HepG2 (cell line): ENCODE results near the gene CCND1. TPM values are rescaled to one million over a fixed set of nuclear protein-coding genes. Genes with fewer than 3 reads are reported as not detected.

Experiments used
- ATAC-seq: fragments of 200-7000 bp; cut with Tn5 transposase; 3 replicates; pipeline ENCODE4 v1.9.1; 2020; ENCODE audit warnings: mild to moderate bottlenecking, moderate library complexity
- BruUV-seq: library from RNA; stranded (reverse); fragments of 400-500 nt; replicated peaks from 2 replicates; lab custom pipeline; 2021; lab: Mats Ljungman, UMichigan
- CTCF ChIA-PET: fragments of 300-600 bp; formaldehyde crosslinking; extraction: SDS; loops from one replicate; lab custom pipeline; 2021; ENCODE audit warnings: low total read pairs, inconsistent platforms, low intra/inter-chr PET ratio; lab: Yijun Ruan, JAX
- POLR2A ChIA-PET: fragments of 350-600 bp; sonication (Branson Sonifier 250); formaldehyde crosslinking; loops from one replicate; lab custom pipeline; 2020; ENCODE audit warnings: antibody characterized with exemption, inconsistent platforms; lab: Yijun Ruan, JAX
- DNase-seq: peaks from one replicate; pipeline ENCODE4 v3.0.0-alpha.2; 2015; ENCODE audit warnings: low spot score
- FAIRE-seq: peaks from 3 replicates; lab custom pipeline; 2011; peaks lifted over from hg19 to GRCh38; lab: Jason Lieb, UNC
- H2AFZ ChIP-seq: one replicate; pipeline ENCODE4 v1.6.1; 2011; ENCODE audit warnings: low read length, inconsistent platforms
- H3K27ac ChIP-seq: fragments of 300-600 bp; 3 replicates; pipeline ENCODE4 v1.8.0; 2011; ENCODE audit warnings: mixed run types, mild to moderate bottlenecking, mixed read lengths, low read length, inconsistent platforms; ENCODE audit not compliant: insufficient read depth; ENCODE audit errors: extremely low read length
- H3K27me3 ChIP-seq, 2 experiments: fragments of 200-600 bp in 1 of 2; 2 replicates in 1 of 2; 3 replicates in 1 of 2; pipeline versions ENCODE4 v1.6.0 to v1.8.0; 2011; ENCODE audit warnings: low read length in 2 of 2, mild to moderate bottlenecking in 2 of 2, moderate library complexity in 2 of 2, inconsistent platforms in 1 of 2; ENCODE audit not compliant: insufficient read depth in 2 of 2, control insufficient read depth in 1 of 2
- H3K36me3 ChIP-seq, 2 experiments: fragments of 200-600 bp in 1 of 2; replicated peaks in 1 of 2; 2 replicates in 1 of 2; 3 replicates in 1 of 2; pipeline versions ENCODE4 v1.5.1 to v1.8.0; 2011; ENCODE audit warnings: low read length in 2 of 2, inconsistent platforms in 1 of 2; ENCODE audit not compliant: insufficient read depth in 2 of 2, control insufficient read depth in 1 of 2
- H3K4me1 ChIP-seq: 2 replicates; pipeline ENCODE4 v1.5.1; 2012; ENCODE audit warnings: low read length, inconsistent platforms; ENCODE audit not compliant: insufficient read depth
- H3K4me2 ChIP-seq: 2 replicates; pipeline ENCODE4 v1.6.0; 2011; ENCODE audit warnings: low read depth, low read length, inconsistent platforms
- H3K4me3 ChIP-seq, 3 experiments: fragments of 200-600 bp in 1 of 3; sonication (generic), shearing (Covaris generic) in 1 of 3; replicated peaks in 1 of 3; 2 replicates each; pipeline ENCODE4 v1.5.1; 2011 to 2016; ENCODE audit warnings: low read length in 3 of 3, inconsistent platforms in 2 of 3, low read depth in 2 of 3, mild to moderate bottlenecking in 2 of 3, control low read depth in 1 of 3, mixed read lengths in 1 of 3; ENCODE audit not compliant: insufficient read depth in 1 of 3
- H3K79me2 ChIP-seq: one replicate; pipeline ENCODE4 v1.6.1; 2011; ENCODE audit warnings: low read length, inconsistent platforms; ENCODE audit not compliant: insufficient read depth
- H3K9ac ChIP-seq: 2 replicates; pipeline ENCODE4 v1.6.0; 2011; ENCODE audit warnings: mild to moderate bottlenecking, low read depth, low read length, inconsistent platforms; ENCODE audit not compliant: insufficient read depth
- H3K9me3 ChIP-seq: 2 replicates; pipeline ENCODE4 v1.5.1; 2012; ENCODE audit warnings: mild to moderate bottlenecking, low read length
- H4K20me1 ChIP-seq: 2 replicates; pipeline ENCODE4 v1.6.0; 2011; ENCODE audit warnings: inconsistent platforms, mild to moderate bottlenecking, low read length, moderate library complexity; ENCODE audit not compliant: insufficient read depth
- CREBL2 ChIP-seq: sonication (generic); formaldehyde crosslinking; IDR thresholded peaks from 2 replicates; pipeline ENCODE4 v1.8.1; 2023; ENCODE audit warnings: missing genetic modification reagents, mild to moderate bottlenecking, borderline replicate concordance
- NRL ChIP-seq: sonication (generic); formaldehyde crosslinking; IDR thresholded peaks from 2 replicates; pipeline ENCODE4 v1.5.0; 2020; ENCODE audit warnings: missing genetic modification reagents, mild to moderate bottlenecking, moderate library complexity, borderline replicate concordance
- POLR2AphosphoS2 ChIP-seq: IDR thresholded peaks from 2 replicates; pipeline ENCODE4 v1.6.1; 2011; ENCODE audit warnings: low read depth, low read length, improper control_type of control experiment
- ZNF629 ChIP-seq: sonication (generic); formaldehyde crosslinking; conservative IDR thresholded peaks from 2 replicates; pipeline ENCODE4 v1.5.0; 2020; ENCODE audit warnings: missing genetic modification reagents
- WGBS: methylation state at CpG from one replicate; pipeline ENCODE4 v1.1.6; 2017; ENCODE audit warnings: low lambda C conversion rate; 5-methylcytosine and 5-hydroxymethylcytosine counted together
- in situ Hi-C: cut with HindIII; loops from 2 replicates; pipeline ENCODE4 v1.10.0; 2017; ENCODE audit warnings: low pct_unique_long_range_greater_than_20kb; ENCODE audit not compliant: extremely low pct_ligation_motif_present
- intact Hi-C: fragments of 100-400 bp; cut with micrococcal nuclease; formaldehyde crosslinking; loops from one replicate; pipeline ENCODE4 v1.10.0; 2022; ENCODE audit not compliant: unreplicated experiment
- polyA plus RNA-seq, 8 experiments: library from polyadenylated mRNA; depleted of rRNA in 3 of 8; stranded (reverse) in 7 of 8; unstranded in 1 of 8; fragments of >200 nt; fragmentation: Illumina TruSeq in 4 of 8; extraction: Trizol in 4 of 8; gene quantifications; 2 replicates each; pipeline versions ENCODE4 v1.2.1 to v1.2.3, GENCODE V29; 2011 to 2016; ENCODE audit warnings: low read depth in 4 of 8, missing spikeins in 1 of 8, mixed read lengths in 1 of 8; ENCODE audit not compliant: insufficient read depth in 1 of 8
- total RNA-seq, 5 experiments: library from RNA; depleted of rRNA; stranded (reverse); fragments of >200 nt; fragmentation: Illumina TruSeq; extraction: Trizol; gene quantifications; 2 replicates each; pipeline ENCODE4 v1.2.3, GENCODE V29; 2016; ENCODE audit warnings: low read depth in 1 of 5

Gene CCND1
- total and polyA plus RNA-seq, 2 of the 13 experiments (the other 11 are each of a cell fraction or from before 2014, with no cell fraction given), result 107 to 136 TPM

GRCh38 chr11:69603111-69603836 lies 37.7 kb upstream of the CCND1 start (continued):
- TF ChIP-seq NRL (CRISPR knock-in tag) (no peak), CREBL2 (CRISPR knock-in tag) (no peak)
- TF ChIP-seq, all 625 proteins: peak for 0

GRCh38 chr11:69604055-69604454 lies 36.9 kb upstream of the CCND1 start:
- no peak overlapping the region for H3K4me3 ChIP-seq
- ATAC-seq, result no peak
- H3K9me3 ChIP-seq, result no peaks in the 10 kb centered on the region
- ChIA-PET POLR2A (no interaction called here), CTCF (no interaction called here)
- intact Hi-C loops (no loop called here), in situ Hi-C loops (no loop called here)
- no TSS peak for BruUV-seq
- H3K4me2 ChIP-seq, result no peak overlapping the region
- 54% methylated on average over 7 of the region's 7 CpGs for WGBS
- no peaks in the 10 kb centered on the region for H3K79me2 ChIP-seq
- H3K27ac ChIP-seq, result no peak overlapping the region
- peaks cover 7 to 33% of the 10 kb centered on the region in 2 experiments; a peak in 4 of 5 replicates for H3K27me3 ChIP-seq
- H2AFZ ChIP-seq, result no peak overlapping the region
- no peaks in the 10 kb centered on the region for H3K36me3 ChIP-seq
- FAIRE-seq, result no peak
- peak; percentile 51; the same call in 1 of the 2 replicates for TF ChIP-seq ZNF629 (CRISPR knock-in tag)
- TF ChIP-seq POLR2AphosphoS2, result no peak
- no peaks in the 10 kb centered on the region for H4K20me1 ChIP-seq
- no peak overlapping the region for H3K9ac ChIP-seq
- H3K4me1 ChIP-seq, result peaks cover 39% of the 10 kb centered on the region
- no peak for DNase-seq
